GM21360 (cell line): ENCODE measurements around the gene MRC2.
"Not testable (repeated sequence)": the region's sequence is repeated elsewhere in the genome, so short reads cannot be mapped to it uniquely, and the experiment has no call there.

Source experiments
- ATAC-seq: cut with Tn5 transposase; IDR thresholded peaks from one replicate; pipeline ENCODE4 v1.9.1; 2021; ENCODE audit warnings: mild to moderate bottlenecking, moderate library complexity; ENCODE audit not compliant: unreplicated experiment

MRC2 gene

GRCh38 chr17:62676231-62676943, 48.9 kb downstream of the MRC2 start:
- ATAC-seq, result no peak

GRCh38 chr17:62676952-62677596, 49.6 kb downstream of the MRC2 start:
- no peak for ATAC-seq

- no peak for ATAC-seq
These were observed 50.9 kb downstream of the MRC2 start for GRCh38 chr17:62678214-62678919.

- ATAC-seq, result no peak
These were observed 52.5 kb downstream of the MRC2 start for GRCh38 chr17:62679866-62680377.

- no peak for ATAC-seq
These were observed 53.1 kb downstream of the MRC2 start for GRCh38 chr17:62680541-62681052.

GRCh38 chr17:62681061-62681938, 53.8 kb downstream of the MRC2 start:
- no peak for ATAC-seq

- no peak for ATAC-seq
These were observed 54.5 kb downstream of the MRC2 start for GRCh38 chr17:62681939-62682381.

GRCh38 chr17:62684179-62684578, 56.7 kb downstream of the MRC2 start:
- no peak for ATAC-seq

- no peak for ATAC-seq
These were observed 60.5 kb downstream of the MRC2 start for GRCh38 chr17:62687997-62688396.

GRCh38 chr17:62688398-62689160, 61.1 kb downstream of the MRC2 start:
- no peak for ATAC-seq

GRCh38 chr17:62689441-62690167, 62.1 kb downstream of the MRC2 start:
- ATAC-seq, result no peak

- ATAC-seq, result no peak
These were observed 62.9 kb downstream of the MRC2 start for GRCh38 chr17:62690168-62690897.

- ATAC-seq, result not testable (repeated sequence)
These were observed 64.1 kb downstream of the MRC2 start for GRCh38 chr17:62691589-62691915.

- no peak for ATAC-seq
These were observed 64.7 kb downstream of the MRC2 start for GRCh38 chr17:62692159-62692651.

- no peak for ATAC-seq
These were observed 65.4 kb downstream of the MRC2 start for GRCh38 chr17:62692721-62693431.

GRCh38 chr17:62693616-62694409, 66.3 kb downstream of the MRC2 start:
- ATAC-seq, result no peak
